ENCODE measurements around the gene ADH4.

Gene ADH4

GRCh38 chr4:99078931-99079624 is 65.0 kb downstream of the ADH4 start:
- no peak for DNase-seq

GRCh38 chr4:99078336-99078735 is 65.8 kb downstream of the ADH4 start:
- no peak for DNase-seq

- no peak for DNase-seq
Measured at GRCh38 chr4:99077177-99077576, 66.9 kb downstream of the ADH4 start.

- DNase-seq: no peak
Measured at GRCh38 chr4:99076292-99076976, 67.7 kb downstream of the ADH4 start.

GRCh38 chr4:99074816-99075215 is 69.3 kb downstream of the ADH4 start:
- no peak for DNase-seq
